ENCODE results near the gene PERM1.
A peak's percentile ranks its signal among the peaks of the same experiment; 100 is the strongest.
"Not testable (repeated sequence)": the region's sequence is repeated elsewhere in the genome, so short reads cannot be mapped to it uniquely, and the experiment has no call there.

The PERM1 gene

DNA sequence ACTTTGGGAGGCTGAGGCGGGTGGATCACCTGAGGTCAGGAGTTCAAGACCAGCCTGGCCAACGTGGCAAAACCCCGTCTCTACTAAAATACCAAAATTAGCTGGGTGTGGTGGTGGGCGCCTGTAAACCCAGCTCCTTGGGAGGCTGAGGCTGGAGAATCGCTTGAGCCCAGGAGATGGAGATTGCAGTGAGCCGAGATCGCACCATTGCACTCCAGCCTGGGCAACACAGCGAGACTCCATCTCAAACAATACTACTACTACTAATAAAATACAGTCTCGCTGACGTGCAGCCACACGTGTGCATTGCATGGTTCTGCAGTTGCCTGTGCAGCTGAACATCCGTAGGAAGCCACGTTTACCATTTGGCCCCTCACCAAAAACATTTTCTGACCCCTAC lies 35.1 kb downstream of the PERM1 start:
- not testable (repeated sequence) for H3K9me3 ChIP-seq (replicated peaks in 1 of 2; ENCODE audit: control insufficient read depth in 2 of 2, insufficient read depth in 1 of 2, low read depth in 1 of 2, low read length in 2 of 2); DNase-seq (ENCODE audit: low spot score); H3K27ac ChIP-seq (replicated peaks; ENCODE audit: low read length); H3K18ac ChIP-seq (ENCODE audit: low read length); H2AK5ac ChIP-seq (ENCODE audit: low read depth, low read length); H2BK15ac ChIP-seq (ENCODE audit: low read length); H4K91ac ChIP-seq (ENCODE audit: low read depth, low read length, poor library complexity); H2BK120ac ChIP-seq (ENCODE audit: low read depth, low read length); H3K14ac ChIP-seq (ENCODE audit: low read length); H3K4me2 ChIP-seq (ENCODE audit: insufficient read depth, low read length, poor library complexity, severe bottlenecking); H4K8ac ChIP-seq (ENCODE audit: low read depth, low read length); H3K23ac ChIP-seq (ENCODE audit: low read depth, low read length, poor library complexity); H2BK12ac ChIP-seq (ENCODE audit: low read length); H2AFZ ChIP-seq (ENCODE audit: low read length); H3K79me1 ChIP-seq (ENCODE audit: low read depth, low read length); H3K4ac ChIP-seq (ENCODE audit: low read length); H3K9ac ChIP-seq (ENCODE audit: low read depth, low read length, poor library complexity); H3K4me3 ChIP-seq (ENCODE audit: low read length in 2 of 2)
- peak overlapping the region; percentile 66 for H2BK5ac ChIP-seq (ENCODE audit: low read length)
- peaks cover 5 to 22% (median 19%) of the 10 kb centered on the region in 3 experiments for H3K27me3 ChIP-seq (ENCODE audit: control insufficient read depth in 3 of 3, insufficient read depth in 3 of 3, low read depth in 1 of 3, low read length in 3 of 3)
- no CpG with 5 or more reads among the region's 13 CpGs for WGBS, 2 donors (ENCODE audit: extremely low coverage in 2 of 2, insufficient read length in 2 of 2, insufficient replicate concordance in 1 of 2)
- H3K4me1 ChIP-seq (ENCODE audit: control insufficient read depth in 2 of 2, insufficient read depth in 1 of 2, low read depth in 1 of 2, low read length in 2 of 2), result peaks cover 3 to 10% of the 10 kb centered on the region in 2 donors
- peaks cover 41 to 75% of the 10 kb centered on the region in 2 donors for H3K36me3 ChIP-seq (replicated peaks in 1 of 2; ENCODE audit: control insufficient read depth in 2 of 2, insufficient read depth in 2 of 2, low read length in 2 of 2)

DNA sequence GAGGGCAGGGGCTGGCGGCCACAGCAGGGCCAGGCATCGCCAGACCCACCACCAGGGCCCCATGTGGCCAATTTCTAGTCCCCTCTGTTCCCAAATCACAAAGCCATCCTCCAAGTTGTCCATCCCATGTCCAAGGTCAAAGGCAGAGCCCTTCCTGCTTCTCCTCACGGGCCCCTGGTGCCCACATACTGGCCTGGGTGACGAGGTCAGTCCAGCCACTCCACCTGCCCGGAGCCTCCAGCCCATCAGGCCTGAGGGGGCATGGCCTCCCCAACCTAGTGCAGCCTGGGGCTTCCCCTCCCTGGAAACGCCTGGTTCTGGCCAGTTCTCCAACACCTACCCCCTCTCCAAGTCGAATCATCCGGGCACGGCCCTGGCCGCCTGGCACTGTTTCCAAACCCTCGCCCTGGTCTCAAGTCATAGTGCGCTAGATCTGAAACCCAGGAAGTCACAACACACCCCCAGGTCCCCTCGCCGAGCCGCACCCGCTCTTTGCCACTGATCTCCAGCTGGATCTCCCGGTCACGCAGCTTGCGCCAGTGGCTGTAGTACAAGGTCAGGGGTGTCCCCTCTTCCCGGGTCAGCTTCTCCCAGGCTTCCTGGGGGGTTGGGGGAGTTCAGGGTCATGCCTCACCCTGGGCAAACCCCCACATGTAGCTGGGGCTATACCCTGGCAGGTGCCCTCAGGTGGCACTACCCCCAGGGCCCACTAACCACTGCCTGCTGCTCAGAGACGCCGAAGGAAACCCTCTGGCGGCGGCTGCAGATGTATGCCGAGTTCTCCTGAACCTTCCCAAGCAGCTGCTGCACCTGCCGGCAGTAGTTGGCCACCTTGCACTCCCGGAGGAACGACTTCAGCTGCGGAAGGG lies 36.0 kb downstream of the PERM1 start:
- no peak for DNase-seq (ENCODE audit: low spot score)
- no peak overlapping the region for H3K4me3 ChIP-seq (ENCODE audit: low read length in 2 of 2)
- no CpG with 5 or more reads among the region's 29 CpGs for WGBS, 2 donors (ENCODE audit: extremely low coverage in 2 of 2, insufficient read length in 2 of 2, insufficient replicate concordance in 1 of 2)
- H3K36me3 ChIP-seq (replicated peaks in 1 of 2; ENCODE audit: control insufficient read depth in 2 of 2, insufficient read depth in 2 of 2, low read length in 2 of 2), result peaks cover 37 to 66% of the 10 kb centered on the region in 2 donors
- no peak overlapping the region for H3K4ac ChIP-seq (ENCODE audit: low read length)
- no peak overlapping the region for H2BK120ac ChIP-seq (ENCODE audit: low read depth, low read length)
- no peak overlapping the region for H3K18ac ChIP-seq (ENCODE audit: low read length)
- no peak overlapping the region for H4K91ac ChIP-seq (ENCODE audit: low read depth, low read length, poor library complexity)
- H3K9ac ChIP-seq (ENCODE audit: low read depth, low read length, poor library complexity), result no peak overlapping the region
- no peak overlapping the region for H3K14ac ChIP-seq (ENCODE audit: low read length)
- peaks cover 0 to 2% of the 10 kb centered on the region in 2 donors for H3K9me3 ChIP-seq (replicated peaks in 1 of 2; ENCODE audit: control insufficient read depth in 2 of 2, insufficient read depth in 1 of 2, low read depth in 1 of 2, low read length in 2 of 2)
- H2BK5ac ChIP-seq (ENCODE audit: low read length), result peak overlapping the region; percentile 39
- H3K79me1 ChIP-seq (ENCODE audit: low read depth, low read length), result peaks cover 2% of the 10 kb centered on the region
- no peak overlapping the region for H4K8ac ChIP-seq (ENCODE audit: low read depth, low read length)
- H3K4me2 ChIP-seq (ENCODE audit: insufficient read depth, low read length, poor library complexity, severe bottlenecking), result peak overlapping the region; percentile 11
- peaks cover 9 to 28% (median 27%) of the 10 kb centered on the region in 3 experiments for H3K27me3 ChIP-seq (ENCODE audit: control insufficient read depth in 3 of 3, insufficient read depth in 3 of 3, low read depth in 1 of 3, low read length in 3 of 3)
- no peak overlapping the region for H2BK15ac ChIP-seq (ENCODE audit: low read length)
- no peak overlapping the region for H2BK12ac ChIP-seq (ENCODE audit: low read length)
- H2AFZ ChIP-seq (ENCODE audit: low read length), result no peak overlapping the region
- H3K27ac ChIP-seq (replicated peaks; ENCODE audit: low read length), result no peak overlapping the region
- no peak overlapping the region for H2AK5ac ChIP-seq (ENCODE audit: low read depth, low read length)
- H3K23ac ChIP-seq (ENCODE audit: low read depth, low read length, poor library complexity), result no peak overlapping the region
- H3K4me1 ChIP-seq (ENCODE audit: control insufficient read depth in 2 of 2, insufficient read depth in 1 of 2, low read depth in 1 of 2, low read length in 2 of 2), result peaks cover 7 to 12% of the 10 kb centered on the region in 2 donors

DNA sequence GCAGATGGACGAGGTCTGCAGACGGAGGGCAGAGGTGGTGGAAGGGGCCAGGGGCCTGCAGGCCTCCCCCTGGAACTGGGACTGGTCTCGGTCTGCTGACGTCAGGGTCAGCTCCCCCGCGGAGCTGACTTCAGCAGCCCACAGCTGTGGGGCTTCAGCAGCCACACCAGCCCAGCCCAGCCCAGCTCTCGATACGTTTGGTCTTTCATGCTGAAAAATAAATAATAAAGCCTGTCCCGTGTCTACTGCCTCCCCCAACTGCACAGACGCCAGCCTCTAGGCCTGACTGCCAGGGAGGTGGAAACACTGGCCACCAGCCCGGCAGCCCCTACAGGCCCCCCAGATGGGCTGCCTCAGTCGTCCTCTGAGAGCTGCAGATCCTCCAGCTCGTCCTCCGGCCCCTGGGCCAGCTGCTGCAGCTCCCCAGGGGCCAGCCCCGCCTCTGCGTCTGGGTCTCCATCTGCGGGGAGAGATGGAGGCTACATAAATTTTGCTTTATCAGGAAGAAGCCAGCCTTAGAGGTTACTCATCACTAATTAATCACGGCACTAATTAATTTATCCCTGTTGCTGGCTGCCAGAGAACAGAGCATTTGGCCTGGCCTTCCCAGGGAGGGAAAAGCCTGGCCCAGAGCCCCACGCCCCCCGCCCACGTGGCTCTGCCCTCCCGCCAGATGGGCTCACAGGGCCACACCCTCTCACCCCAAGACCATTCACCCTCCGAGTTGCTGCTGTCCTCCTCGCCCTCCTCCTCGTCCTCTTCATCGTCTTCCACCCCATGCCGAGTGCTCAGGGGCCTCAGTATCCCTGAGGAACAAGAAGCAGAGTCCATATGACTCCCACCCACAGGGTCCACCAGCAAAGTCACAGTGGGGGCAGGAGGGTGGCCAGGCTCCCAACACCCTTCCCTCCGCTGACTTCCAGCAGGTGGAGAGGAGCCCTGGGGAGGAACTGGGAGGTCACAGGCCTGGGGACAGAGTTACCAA lies 37.3 kb downstream of the PERM1 start:
- H2AFZ ChIP-seq (ENCODE audit: low read length), result no peak overlapping the region
- no peak overlapping the region for H3K14ac ChIP-seq (ENCODE audit: low read length)
- no peaks in the 10 kb centered on the region for H3K9me3 ChIP-seq (replicated peaks in 1 of 2; ENCODE audit: control insufficient read depth in 2 of 2, insufficient read depth in 1 of 2, low read depth in 1 of 2, low read length in 2 of 2)
- no peak overlapping the region for H3K27ac ChIP-seq (replicated peaks; ENCODE audit: low read length)
- peak overlapping the region; percentile 44 for H3K9ac ChIP-seq (ENCODE audit: low read depth, low read length, poor library complexity)
- DNase-seq (ENCODE audit: low spot score), result no peak
- no peak overlapping the region for H4K8ac ChIP-seq (ENCODE audit: low read depth, low read length)
- H2BK5ac ChIP-seq (ENCODE audit: low read length), result no peak overlapping the region
- no peak overlapping the region for H3K4me2 ChIP-seq (ENCODE audit: insufficient read depth, low read length, poor library complexity, severe bottlenecking)
- peaks cover 16 to 23% of the 10 kb centered on the region in 2 donors for H3K4me1 ChIP-seq (ENCODE audit: control insufficient read depth in 2 of 2, insufficient read depth in 1 of 2, low read depth in 1 of 2, low read length in 2 of 2)
- no peak overlapping the region for H2BK15ac ChIP-seq (ENCODE audit: low read length)
- H3K23ac ChIP-seq (ENCODE audit: low read depth, low read length, poor library complexity), result no peak overlapping the region
- no CpG with 5 or more reads among the region's 28 CpGs for WGBS, 2 donors (ENCODE audit: extremely low coverage in 2 of 2, insufficient read length in 2 of 2, insufficient replicate concordance in 1 of 2)
- peaks cover 24 to 53% of the 10 kb centered on the region in 2 donors for H3K36me3 ChIP-seq (replicated peaks in 1 of 2; ENCODE audit: control insufficient read depth in 2 of 2, insufficient read depth in 2 of 2, low read length in 2 of 2)
- no peak overlapping the region for H2BK12ac ChIP-seq (ENCODE audit: low read length)
- no peak overlapping the region for H3K4ac ChIP-seq (ENCODE audit: low read length)
- no peak overlapping the region for H4K91ac ChIP-seq (ENCODE audit: low read depth, low read length, poor library complexity)
- no peak overlapping the region for H2BK120ac ChIP-seq (ENCODE audit: low read depth, low read length)
- peaks cover 4% of the 10 kb centered on the region for H3K79me1 ChIP-seq (ENCODE audit: low read depth, low read length)
- H3K27me3 ChIP-seq (ENCODE audit: control insufficient read depth in 3 of 3, insufficient read depth in 3 of 3, low read depth in 1 of 3, low read length in 3 of 3), result peaks cover 18 to 40% (median 39%) of the 10 kb centered on the region in 3 experiments
- no peak overlapping the region for H3K18ac ChIP-seq (ENCODE audit: low read length)
- H3K4me3 ChIP-seq (ENCODE audit: low read length in 2 of 2), result no peak overlapping the region
- H2AK5ac ChIP-seq (ENCODE audit: low read depth, low read length), result no peak overlapping the region
